Neural progenitor cell (in vitro differentiated cells): ENCODE results near the gene TRIM5.
"Not testable (repeated sequence)": the region's sequence is repeated elsewhere in the genome, so short reads cannot be mapped to it uniquely, and the experiment has no call there.

Experiments used
- EZH2phosphoT487 ChIP-seq: fragments of 200-600 bp; sonication (generic); IDR thresholded peaks from 2 replicates; pipeline ENCODE4 v1.6.1; 2017; ENCODE audit warnings: antibody characterized with exemption
- TF ChIP-seq, protein P1 (sequence below): fragments of 200-600 bp; sonication (generic); IDR thresholded peaks from 2 replicates; pipeline ENCODE4 v1.5.1; 2017; ENCODE audit warnings: antibody characterized with exemption, mild to moderate bottlenecking

- TF ChIP-seq, protein P1, sequence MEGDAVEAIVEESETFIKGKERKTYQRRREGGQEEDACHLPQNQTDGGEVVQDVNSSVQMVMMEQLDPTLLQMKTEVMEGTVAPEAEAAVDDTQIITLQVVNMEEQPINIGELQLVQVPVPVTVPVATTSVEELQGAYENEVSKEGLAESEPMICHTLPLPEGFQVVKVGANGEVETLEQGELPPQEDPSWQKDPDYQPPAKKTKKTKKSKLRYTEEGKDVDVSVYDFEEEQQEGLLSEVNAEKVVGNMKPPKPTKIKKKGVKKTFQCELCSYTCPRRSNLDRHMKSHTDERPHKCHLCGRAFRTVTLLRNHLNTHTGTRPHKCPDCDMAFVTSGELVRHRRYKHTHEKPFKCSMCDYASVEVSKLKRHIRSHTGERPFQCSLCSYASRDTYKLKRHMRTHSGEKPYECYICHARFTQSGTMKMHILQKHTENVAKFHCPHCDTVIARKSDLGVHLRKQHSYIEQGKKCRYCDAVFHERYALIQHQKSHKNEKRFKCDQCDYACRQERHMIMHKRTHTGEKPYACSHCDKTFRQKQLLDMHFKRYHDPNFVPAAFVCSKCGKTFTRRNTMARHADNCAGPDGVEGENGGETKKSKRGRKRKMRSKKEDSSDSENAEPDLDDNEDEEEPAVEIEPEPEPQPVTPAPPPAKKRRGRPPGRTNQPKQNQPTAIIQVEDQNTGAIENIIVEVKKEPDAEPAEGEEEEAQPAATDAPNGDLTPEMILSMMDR = not testable (repeated sequence)
- TF ChIP-seq EZH2phosphoT487 = not testable (repeated sequence)
These were observed 1.3 kb downstream of the TRIM5 start for GRCh38 chr11:5683620-5684019.
